ENCODE measurements around the gene LAT.
A peak's percentile ranks its signal among the peaks of the same experiment; 100 is the strongest.

LAT gene

GRCh38 chr16:28943281-28943680 is 41.6 kb upstream of the LAT start:
- Histone ChIP-seq H3K27me3 (ENCODE audit: insufficient read depth, poor library complexity, severe bottlenecking) (no peaks in the 10 kb centered on the region), H3K27ac (replicated peaks) (no peak overlapping the region), H3K4me3 (replicated peaks; ENCODE audit: insufficient read depth, low read length) (no peak overlapping the region)
- no peak for DNase-seq (ENCODE audit: low read depth in 1 of 2, low spot score in 1 of 2)
- no peak for TF ChIP-seq REST (IDR thresholded peaks at IDR 0.05; ENCODE audit: insufficient replicate concordance, low read depth)
- no peak for TF ChIP-seq CTCF (IDR thresholded peaks at IDR 0.05; ENCODE audit: insufficient read depth, low read length)
- TF ChIP-seq GABPA (IDR thresholded peaks at IDR 0.05; ENCODE audit: low read depth) = no peak
- TF ChIP-seq POLR2AphosphoS5 (IDR thresholded peaks at IDR 0.05; ENCODE audit: low read depth) = no peak
- TF ChIP-seq SPI1 (IDR thresholded peaks at IDR 0.05; ENCODE audit: borderline replicate concordance, low read depth) = no peak

GRCh38 chr16:28946681-28947080 is 38.2 kb upstream of the LAT start:
- H3K27ac ChIP-seq (replicated peaks) = no peak overlapping the region
- TF ChIP-seq CTCF (IDR thresholded peaks at IDR 0.05; ENCODE audit: insufficient read depth, low read length) (no peak), REST (IDR thresholded peaks at IDR 0.05; ENCODE audit: insufficient replicate concordance, low read depth) (no peak), POLR2AphosphoS5 (IDR thresholded peaks at IDR 0.05; ENCODE audit: low read depth) (no peak), SPI1 (IDR thresholded peaks at IDR 0.05; ENCODE audit: borderline replicate concordance, low read depth) (no peak), GABPA (IDR thresholded peaks at IDR 0.05; ENCODE audit: low read depth) (no peak)
- no peak for DNase-seq (ENCODE audit: low read depth in 1 of 2, low spot score in 1 of 2)
- H3K4me3 ChIP-seq (replicated peaks; ENCODE audit: insufficient read depth, low read length) = no peak overlapping the region
- no peaks in the 10 kb centered on the region for H3K27me3 ChIP-seq (ENCODE audit: insufficient read depth, poor library complexity, severe bottlenecking)

- H3K27me3 ChIP-seq (ENCODE audit: insufficient read depth, poor library complexity, severe bottlenecking) = no peaks in the 10 kb centered on the region
- H3K4me3 ChIP-seq (replicated peaks; ENCODE audit: insufficient read depth, low read length) = peak within 1 kb of the TSS; percentile 86
- TF ChIP-seq CTCF (IDR thresholded peaks at IDR 0.05; ENCODE audit: insufficient read depth, low read length) (no peak), SPI1 (IDR thresholded peaks at IDR 0.05; ENCODE audit: borderline replicate concordance, low read depth) (no peak), POLR2AphosphoS5 (IDR thresholded peaks at IDR 0.05; ENCODE audit: low read depth) (peak; percentile 62; the same call in 1 of the 2 replicates), REST (IDR thresholded peaks at IDR 0.05; ENCODE audit: insufficient replicate concordance, low read depth) (no peak), GABPA (IDR thresholded peaks at IDR 0.05; ENCODE audit: low read depth) (peak; percentile 84)
- H3K27ac ChIP-seq (replicated peaks) = peak within 1 kb of the TSS; percentile 86
- DNase-seq (ENCODE audit: low read depth in 1 of 2, low spot score in 1 of 2) = peak; percentile 99 to 100
These were observed 34.0 kb upstream of the LAT start, which contains the start of gene NFATC2IP for GRCh38 chr16:28950648-28951409. NFATC2IP (plus strand) TSS chr16:28950937; CDS start chr16:28951012, 75 bp downstream.

Measured in HL-60 (cell line).